Osteoblast (primary cell): ENCODE results near the gene MEI4. TPM values are rescaled to one million over a fixed set of nuclear protein-coding genes. Genes with fewer than 3 reads are reported as not detected.

Experiments used
- DNase-seq: peaks from one replicate; pipeline ENCODE4 v3.0.0; 2011; ENCODE audit warnings: low spot score, mixed read lengths; ENCODE audit not compliant: insufficient read length; ENCODE audit errors: missing footprints
- H2AFZ ChIP-seq: 2 replicates; pipeline ENCODE4 v1.6.0; 2011; ENCODE audit warnings: mild to moderate bottlenecking, low read length
- H3K27ac ChIP-seq: 2 replicates; pipeline ENCODE4 v1.5.1; 2011; ENCODE audit warnings: mild to moderate bottlenecking, low read depth, low read length, moderate library complexity
- H3K27me3 ChIP-seq: 2 replicates; pipeline ENCODE4 v1.6.0; 2012; ENCODE audit warnings: mild to moderate bottlenecking, control low read depth, inconsistent platforms, low read length, moderate library complexity; ENCODE audit not compliant: insufficient read depth
- H3K36me3 ChIP-seq: 2 replicates; pipeline ENCODE4 v1.5.1; 2011; ENCODE audit warnings: mild to moderate bottlenecking, low read length, control low read depth, moderate library complexity; ENCODE audit not compliant: insufficient read depth
- H3K4me1 ChIP-seq: 2 replicates; pipeline ENCODE4 v1.5.1; 2011; ENCODE audit warnings: mild to moderate bottlenecking, low read length, control low read depth, moderate library complexity; ENCODE audit not compliant: insufficient read depth
- H3K4me2 ChIP-seq: 2 replicates; pipeline ENCODE4 v1.6.0; 2011; ENCODE audit warnings: mild to moderate bottlenecking, low read length; ENCODE audit not compliant: insufficient read depth
- H3K4me3 ChIP-seq: fragments of 200-600 bp; sonication (generic); 3 replicates; pipeline ENCODE4 v1.5.1; 2012; ENCODE audit warnings: mild to moderate bottlenecking, low read length, inconsistent platforms; ENCODE audit not compliant: insufficient read depth
- H3K79me2 ChIP-seq: 2 replicates; pipeline ENCODE4 v1.6.0; 2012; ENCODE audit warnings: mild to moderate bottlenecking, low read length, control low read depth, inconsistent platforms; ENCODE audit not compliant: insufficient read depth
- H3K9me3 ChIP-seq: 2 replicates; pipeline ENCODE4 v1.5.1; 2011; ENCODE audit warnings: low read depth, low read length, control low read depth
- H4K20me1 ChIP-seq: 2 replicates; pipeline ENCODE4 v1.6.0; 2012; ENCODE audit warnings: mild to moderate bottlenecking, low read length, control low read depth; ENCODE audit not compliant: insufficient read depth
- CTCF ChIP-seq: IDR thresholded peaks from 2 replicates; pipeline ENCODE4 v1.5.1; 2011; ENCODE audit warnings: mild to moderate bottlenecking, low read depth, low read length, moderate library complexity; ENCODE audit errors: extremely low read depth
- total RNA-seq: library from RNA; depleted of rRNA; stranded (reverse); fragments of >200 nt; gene quantifications from 2 replicates; pipeline ENCODE4 v1.2.3, GENCODE V29; 2012

The MEI4 gene
- total RNA-seq, 1 donor: not detected

- Histone ChIP-seq H4K20me1 (no peaks in the 10 kb centered on the region), H3K4me1 (no peaks in the 10 kb centered on the region), H3K27ac (no peak overlapping the region), H3K79me2 (no peaks in the 10 kb centered on the region), H3K4me3 (no peak overlapping the region), H2AFZ (no peak overlapping the region), H3K9me3 (no peaks in the 10 kb centered on the region), H3K27me3 (no peaks in the 10 kb centered on the region), H3K36me3 (no peaks in the 10 kb centered on the region), H3K4me2 (no peak overlapping the region)
- DNase-seq: no peak
- TF ChIP-seq CTCF: no peak
Observed at GRCh38 chr6:77619114-77619513, 33.7 kb upstream of the MEI4 start.

- Histone ChIP-seq H3K27ac (no peak overlapping the region), H3K4me3 (no peak overlapping the region), H3K27me3 (no peaks in the 10 kb centered on the region), H4K20me1 (no peaks in the 10 kb centered on the region), H3K4me1 (no peaks in the 10 kb centered on the region), H2AFZ (no peak overlapping the region), H3K36me3 (no peaks in the 10 kb centered on the region), H3K9me3 (no peaks in the 10 kb centered on the region), H3K79me2 (no peaks in the 10 kb centered on the region), H3K4me2 (no peak overlapping the region)
- DNase-seq: no peak
- no peak for TF ChIP-seq CTCF
Observed at GRCh38 chr6:77620278-77620882, 32.5 kb upstream of the MEI4 start.

DNA sequence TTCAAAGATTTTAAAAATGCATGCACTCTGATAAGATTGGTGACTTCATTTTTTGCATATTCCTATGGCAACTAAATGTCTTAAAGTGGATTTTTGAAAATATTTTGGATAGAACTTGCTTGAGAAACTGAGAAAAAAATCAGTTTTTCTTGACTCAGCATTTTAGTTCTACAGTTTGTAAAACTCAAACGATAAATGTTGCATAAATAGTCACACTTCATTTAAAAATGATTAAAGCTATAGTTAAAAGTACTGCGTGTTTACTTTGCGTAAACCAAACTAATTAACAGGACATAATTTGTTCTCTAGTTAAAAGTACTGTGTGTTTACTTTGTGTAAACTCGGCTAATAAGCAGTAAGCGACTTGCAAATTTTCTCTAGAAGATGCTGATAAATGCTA is 28.3 kb upstream of the MEI4 start:
- Histone ChIP-seq H3K27ac (no peak overlapping the region), H3K27me3 (no peaks in the 10 kb centered on the region), H4K20me1 (no peaks in the 10 kb centered on the region), H3K4me2 (no peak overlapping the region), H3K4me3 (no peak overlapping the region), H3K9me3 (no peaks in the 10 kb centered on the region), H3K36me3 (no peaks in the 10 kb centered on the region), H2AFZ (no peak overlapping the region), H3K4me1 (no peaks in the 10 kb centered on the region), H3K79me2 (no peaks in the 10 kb centered on the region)
- TF ChIP-seq CTCF: no peak
- no peak for DNase-seq

GRCh38 chr6:77626426-77626825 is 26.4 kb upstream of the MEI4 start:
- no peak for TF ChIP-seq CTCF
- H3K27me3 ChIP-seq: no peaks in the 10 kb centered on the region
- no peaks in the 10 kb centered on the region for H4K20me1 ChIP-seq
- no peak for DNase-seq
- H3K4me1 ChIP-seq: no peaks in the 10 kb centered on the region
- no peak overlapping the region for H3K4me2 ChIP-seq
- H3K9me3 ChIP-seq: no peaks in the 10 kb centered on the region
- no peaks in the 10 kb centered on the region for H3K36me3 ChIP-seq
- no peaks in the 10 kb centered on the region for H3K79me2 ChIP-seq
- H2AFZ ChIP-seq: no peak overlapping the region
- H3K4me3 ChIP-seq: no peak overlapping the region
- H3K27ac ChIP-seq: no peak overlapping the region
